H1 (cell line): ENCODE results near the gene RRBP1. TPM values are rescaled to one million over a fixed set of nuclear protein-coding genes. Genes with fewer than 3 reads are reported as not detected.

Experiments used
- CTCF ChIA-PET: fragments of 300-600 bp; sonication (Branson Sonifier 250); formaldehyde crosslinking; loops from one replicate; lab custom pipeline; 2021; ENCODE audit not compliant: partially characterized antibody; lab: Charles Lee
- POLR2A ChIA-PET: fragments of 300-600 bp; sonication (Branson Sonifier 250); formaldehyde crosslinking; loops from one replicate; lab custom pipeline; 2021; ENCODE audit warnings: inconsistent platforms; ENCODE audit not compliant: partially characterized antibody; lab: Charles Lee
- DNase-seq, 2 experiments: peaks; one replicate each; pipeline versions ENCODE4 v3.0.0 to v3.0.0-alpha.2; 2010 to 2022; ENCODE audit warnings: low spot score in 2 of 2, low read depth in 1 of 2, mixed read lengths in 1 of 2
- FAIRE-seq: peaks from 2 replicates; lab custom pipeline; 2011; peaks lifted over from hg19 to GRCh38; lab: Jason Lieb, UNC
- H2AFZ ChIP-seq: 2 replicates; pipeline ENCODE4 v1.8.1; 2012; ENCODE audit warnings: low read length, inconsistent platforms
- H2AK5ac ChIP-seq: 2 replicates; pipeline ENCODE4 v1.6.1; 2013; ENCODE audit warnings: low read depth, low read length
- H2BK120ac ChIP-seq: replicated peaks from 2 replicates; pipeline ENCODE3; 2013; ENCODE audit warnings: low read depth, low read length, inconsistent platforms
- H2BK12ac ChIP-seq: 2 replicates; pipeline ENCODE4 v1.6.1; 2013; ENCODE audit warnings: low read depth, low read length
- H2BK15ac ChIP-seq: 2 replicates; pipeline ENCODE4 v1.6.1; 2013; ENCODE audit warnings: low read length
- H2BK20ac ChIP-seq: 2 replicates; pipeline ENCODE4 v1.6.1; 2013; ENCODE audit warnings: low read length
- H2BK5ac ChIP-seq: 2 replicates; pipeline ENCODE4 v1.6.1; 2013; ENCODE audit warnings: low read depth, low read length
- H3K14ac ChIP-seq: 2 replicates; pipeline ENCODE4 v1.6.1; 2013; ENCODE audit warnings: inconsistent platforms; ENCODE audit not compliant: insufficient read length
- H3K18ac ChIP-seq: 2 replicates; pipeline ENCODE4 v1.6.1; 2013; ENCODE audit warnings: low read length; ENCODE audit errors: extremely low read depth
- H3K23ac ChIP-seq: 2 replicates; pipeline ENCODE4 v1.6.1; 2013; ENCODE audit warnings: inconsistent platforms; ENCODE audit not compliant: insufficient read length
- H3K23me2 ChIP-seq: 2 replicates; pipeline ENCODE4 v1.6.1; 2013; ENCODE audit warnings: low read depth, low read length
- H3K27ac ChIP-seq: 2 replicates; pipeline ENCODE4 v1.6.1; 2011; ENCODE audit warnings: low read depth, low read length, inconsistent platforms
- H3K27me3 ChIP-seq, 4 experiments: replicated peaks in 1 of 4; 1 replicate in 1 of 4; 2 replicates in 3 of 4; pipeline versions ENCODE4 v1.6.1 to v1.8.1; 2011 to 2013; ENCODE audit warnings: low read length in 3 of 4, mild to moderate bottlenecking in 3 of 4, inconsistent platforms in 2 of 4, mixed read lengths in 2 of 4, moderate library complexity in 1 of 4; ENCODE audit not compliant: control insufficient read depth in 3 of 4, insufficient read depth in 3 of 4; ENCODE audit errors: extremely low read depth in 1 of 4
- H3K36me3 ChIP-seq, 4 experiments: 2 replicates each; pipeline versions ENCODE4 v1.6.1 to v1.8.1; 2011 to 2013; ENCODE audit warnings: mild to moderate bottlenecking in 4 of 4, low read length in 3 of 4, moderate library complexity in 2 of 4, control low read depth in 1 of 4, inconsistent platforms in 1 of 4; ENCODE audit not compliant: insufficient read depth in 4 of 4, control insufficient read depth in 2 of 4
- H3K4ac ChIP-seq: replicated peaks from 2 replicates; pipeline ENCODE3; 2013; ENCODE audit warnings: low read length, low read depth, mixed read lengths, inconsistent platforms; ENCODE audit not compliant: insufficient read length
- H3K4me1 ChIP-seq, 4 experiments: replicated peaks in 1 of 4; 1 replicate in 1 of 4; 2 replicates in 3 of 4; pipeline versions ENCODE4 v1.6.1 to v1.8.1; 2011 to 2013; ENCODE audit warnings: low read length in 3 of 4, inconsistent platforms in 2 of 4, mixed read lengths in 1 of 4; ENCODE audit not compliant: insufficient read depth in 4 of 4, control insufficient read depth in 3 of 4
- H3K4me2 ChIP-seq, 2 experiments: 2 replicates each; pipeline versions ENCODE4 v1.6.1 to v1.8.1; 2011 to 2013; ENCODE audit warnings: low read depth in 2 of 2, low read length in 2 of 2, control low read depth in 1 of 2, inconsistent platforms in 1 of 2, mild to moderate bottlenecking in 1 of 2; ENCODE audit not compliant: insufficient read depth in 1 of 2
- H3K4me3 ChIP-seq, 4 experiments: fragments of 200-600, 300-600 bp in 1 of 4; sonication (generic), shearing (Covaris generic), sonication (Bioruptor Twin) in 1 of 4; 2 replicates each; pipeline versions ENCODE4 v1.5.1 to v1.8.1; 2011 to 2016; ENCODE audit warnings: low read length in 4 of 4, low read depth in 3 of 4, control low read depth in 2 of 4, inconsistent platforms in 2 of 4, mild to moderate bottlenecking in 2 of 4, mixed read lengths in 1 of 4, moderate library complexity in 1 of 4; ENCODE audit not compliant: insufficient read depth in 2 of 4; ENCODE audit errors: extremely low read depth in 1 of 4
- H3K56ac ChIP-seq: replicated peaks from 2 replicates; pipeline ENCODE3; 2013; ENCODE audit warnings: low read depth, mild to moderate bottlenecking, mixed read lengths, low read length, inconsistent platforms; ENCODE audit not compliant: insufficient read length
- H3K79me1 ChIP-seq: 2 replicates; pipeline ENCODE4 v1.6.1; 2013; ENCODE audit warnings: low read depth, low read length, control low read depth
- H3K79me2 ChIP-seq, 2 experiments: 2 replicates each; pipeline versions ENCODE4 v1.6.1 to v1.8.1; 2012 to 2013; ENCODE audit warnings: low read length in 2 of 2, mild to moderate bottlenecking in 2 of 2, inconsistent platforms in 1 of 2; ENCODE audit not compliant: insufficient read depth in 2 of 2, control insufficient read depth in 1 of 2
- H3K9ac ChIP-seq, 4 experiments: replicated peaks in 1 of 4; 1 replicate in 1 of 4; 2 replicates in 3 of 4; pipeline versions ENCODE4 v1.6.1 to v1.8.1; 2011 to 2013; ENCODE audit warnings: low read depth in 3 of 4, low read length in 3 of 4, control low read depth in 2 of 4, mild to moderate bottlenecking in 2 of 4, moderate library complexity in 2 of 4, inconsistent platforms in 1 of 4; ENCODE audit errors: extremely low read depth in 1 of 4
- H3K9me3 ChIP-seq, 2 experiments: 2 replicates each; pipeline versions ENCODE4 v1.6.1 to v1.8.1; 2012 to 2013; ENCODE audit warnings: mild to moderate bottlenecking in 2 of 2, moderate library complexity in 2 of 2, control low read depth in 1 of 2, inconsistent platforms in 1 of 2, low read depth in 1 of 2, low read length in 1 of 2, mixed read lengths in 1 of 2; ENCODE audit not compliant: insufficient read depth in 2 of 2
- H4K20me1 ChIP-seq, 2 experiments: replicated peaks in 1 of 2; 2 replicates each; pipeline versions ENCODE3 to v1.8.1; 2011 to 2013; ENCODE audit warnings: inconsistent platforms in 2 of 2, low read length in 2 of 2, mild to moderate bottlenecking in 1 of 2; ENCODE audit not compliant: insufficient read depth in 2 of 2, control insufficient read depth in 1 of 2
- H4K5ac ChIP-seq: 2 replicates; pipeline ENCODE4 v1.6.1; 2013; ENCODE audit warnings: low read length, low read depth, mixed read lengths, inconsistent platforms; ENCODE audit not compliant: insufficient read length
- H4K8ac ChIP-seq: 2 replicates; pipeline ENCODE4 v1.8.0; 2013; ENCODE audit warnings: mild to moderate bottlenecking, moderate library complexity, low read length, inconsistent platforms; ENCODE audit not compliant: insufficient read depth; ENCODE audit errors: extremely low read depth
- H4K91ac ChIP-seq: replicated peaks from 2 replicates; pipeline ENCODE3; 2013; ENCODE audit warnings: low read length, mixed read lengths, inconsistent platforms; ENCODE audit not compliant: insufficient read length
- EZH2 ChIP-seq: fragments of 200-600 bp; sonication (generic); IDR thresholded peaks from 2 replicates; pipeline ENCODE4 v1.7.1; 2012; ENCODE audit warnings: low read depth, mild to moderate bottlenecking, moderate library complexity, low read length, inconsistent platforms; ENCODE audit not compliant: severe bottlenecking
- HDAC2 ChIP-seq, 2 experiments: fragments of 300-600 bp in 1 of 2; sonication (generic) in 1 of 2; IDR thresholded peaks; 2 replicates each; pipeline ENCODE4 v1.6.1; 2011 to 2012; ENCODE audit warnings: low read depth in 2 of 2, low read length in 2 of 2, mild to moderate bottlenecking in 2 of 2, moderate library complexity in 2 of 2, borderline replicate concordance in 1 of 2, inconsistent platforms in 1 of 2
- HDAC6 ChIP-seq: IDR thresholded peaks from one replicate; pipeline ENCODE4 v1.7.1; 2012; ENCODE audit warnings: low read depth, mild to moderate bottlenecking, inconsistent platforms, low read length, moderate library complexity
- POLR2AphosphoS5 ChIP-seq: IDR thresholded peaks from 2 replicates; pipeline ENCODE4 v1.6.1; 2011; ENCODE audit warnings: low read depth, low read length
- SP1 ChIP-seq: IDR thresholded peaks from 2 replicates; pipeline ENCODE4 v1.6.1; 2011; ENCODE audit warnings: low read depth, low read length
- TAF7 ChIP-seq: optimal IDR thresholded peaks from 2 replicates; pipeline ENCODE3; 2011; ENCODE audit warnings: low read depth, mild to moderate bottlenecking, inconsistent platforms, low read length, moderate library complexity, borderline replicate concordance
- TEAD4 ChIP-seq: IDR thresholded peaks from 2 replicates; pipeline ENCODE4 v1.6.1; 2012; ENCODE audit warnings: low read depth, low read length, inconsistent platforms, mixed read lengths
- YY1 ChIP-seq: IDR thresholded peaks from 2 replicates; pipeline ENCODE4 v1.6.1; 2011; ENCODE audit warnings: low read depth, mild to moderate bottlenecking, low read length
- WGBS, 2 experiments: shearing (Covaris generic) in 1 of 2; methylation state at CpG; one replicate each; pipeline versions ENCODE4 v1.1.6 to v1.1.7; 2013 to 2015; ENCODE audit warnings: low lambda C conversion rate in 2 of 2, mixed read lengths in 2 of 2, inconsistent platforms in 1 of 2, low coverage in 1 of 2, missing lambda C conversion rate in 1 of 2; ENCODE audit not compliant: insufficient replicate concordance in 2 of 2, insufficient coverage in 1 of 2, insufficient read length in 1 of 2; ENCODE audit errors: extremely low coverage in 1 of 2, missing lambda C conversion rate in 1 of 2; 5-methylcytosine and 5-hydroxymethylcytosine counted together
- polyA plus RNA-seq, 7 experiments: library from polyadenylated mRNA; depleted of rRNA in 3 of 7; stranded (reverse) in 5 of 7; unstranded in 2 of 7; fragments of >200 nt in 5 of 7; fragments of 200-250 nt in 2 of 7; gene quantifications; 1 replicate in 5 of 7; 2 replicates in 1 of 7; 4 replicates in 1 of 7; pipeline versions ENCODE4 v1.2.1 to v1.2.3, GENCODE V29; 2011 to 2013; ENCODE audit warnings: missing spikeins in 2 of 7, mixed read lengths in 2 of 7
- total RNA-seq: library from RNA; stranded (reverse); fragmentation: NEBNext Ultra II Directional; extraction: Animal tissue kit (Norgen Biotek cat#: 25700); gene quantifications from 2 replicates; pipeline ENCODE4 v1.2.1, GENCODE V29; 2021

RRBP1 gene
- total and polyA plus RNA-seq, 2 of the 8 experiments (the other 6 are each of a cell fraction or from before 2014, with no cell fraction given): 15.9 to 157 TPM

GRCh38 chr20:17642404-17643269 is 39.4 kb downstream of the RRBP1 start:
- Histone ChIP-seq H3K4me1 (peaks cover 0 to 3% (median under 1%) of the 10 kb centered on the region in 4 experiments; a peak in 2 of 7 replicates), H3K56ac (no peak overlapping the region), H2BK5ac (no peak overlapping the region), H2BK12ac (no peak overlapping the region), H2AFZ (no peak overlapping the region), H2BK120ac (no peak overlapping the region), H3K14ac (no peak overlapping the region), H3K27ac (no peak overlapping the region), H2BK15ac (no peak overlapping the region), H2BK20ac (no peak overlapping the region), H3K18ac (no peak overlapping the region), H4K20me1 (peaks cover 12 to 19% of the 10 kb centered on the region in 2 experiments), H3K27me3 (no peaks in the 10 kb centered on the region), H3K4me3 (no peak overlapping the region), H4K8ac (peak overlapping the region; percentile 7), H3K79me1 (peaks cover 24% of the 10 kb centered on the region), H3K4me2 (no peak overlapping the region), H3K4ac (no peak overlapping the region), H4K91ac (no peak overlapping the region), H3K23me2 (no peaks in the 10 kb centered on the region), H3K9ac (no peak overlapping the region), H3K79me2 (peaks cover 0 to 58% of the 10 kb centered on the region in 2 experiments; a peak in 2 of 4 replicates), H3K23ac (no peak overlapping the region), H3K36me3 (peaks cover 0 to 9% (median 2%) of the 10 kb centered on the region in 4 experiments; a peak in 3 of 8 replicates), H2AK5ac (no peak overlapping the region), H4K5ac (no peak overlapping the region), H3K9me3 (no peaks in the 10 kb centered on the region)
- CTCF ChIA-PET: interaction anchor here (0.6 to 5.9 kb wide), 9 partner anchors 8 to 292 kb away, joined by 3 to 45 read pairs (median 3); no protein-coding TSS in a partner anchor
- POLR2A ChIA-PET: interaction anchor here (0.6 to 1.1 kb wide), 3 partner anchors 14 to 253 kb away, joined by 3 read pairs; no protein-coding TSS in a partner anchor
- DNase-seq (no peak), FAIRE-seq (no peak)
- WGBS, 2 experiments: 95% methylated on average over 19 of the region's 19 CpGs; no CpG with 5 or more reads in 1 of the 2 experiments
- TF ChIP-seq POLR2AphosphoS5 (no peak), EZH2 (no peak), SP1 (no peak), HDAC2 (IDR thresholded peaks at IDR 0.05; ENCODE audit: borderline replicate concordance in 1 of 2, low read depth in 2 of 2, low read length in 2 of 2) (no peak), TAF7 (no peak), YY1 (no peak), HDAC6 (no peak), TEAD4 (no peak)
